ENCODE results near the gene TPRN. TPM values are rescaled to one million over a fixed set of nuclear protein-coding genes. Genes with fewer than 3 reads are reported as not detected.

TPRN gene, protein sequence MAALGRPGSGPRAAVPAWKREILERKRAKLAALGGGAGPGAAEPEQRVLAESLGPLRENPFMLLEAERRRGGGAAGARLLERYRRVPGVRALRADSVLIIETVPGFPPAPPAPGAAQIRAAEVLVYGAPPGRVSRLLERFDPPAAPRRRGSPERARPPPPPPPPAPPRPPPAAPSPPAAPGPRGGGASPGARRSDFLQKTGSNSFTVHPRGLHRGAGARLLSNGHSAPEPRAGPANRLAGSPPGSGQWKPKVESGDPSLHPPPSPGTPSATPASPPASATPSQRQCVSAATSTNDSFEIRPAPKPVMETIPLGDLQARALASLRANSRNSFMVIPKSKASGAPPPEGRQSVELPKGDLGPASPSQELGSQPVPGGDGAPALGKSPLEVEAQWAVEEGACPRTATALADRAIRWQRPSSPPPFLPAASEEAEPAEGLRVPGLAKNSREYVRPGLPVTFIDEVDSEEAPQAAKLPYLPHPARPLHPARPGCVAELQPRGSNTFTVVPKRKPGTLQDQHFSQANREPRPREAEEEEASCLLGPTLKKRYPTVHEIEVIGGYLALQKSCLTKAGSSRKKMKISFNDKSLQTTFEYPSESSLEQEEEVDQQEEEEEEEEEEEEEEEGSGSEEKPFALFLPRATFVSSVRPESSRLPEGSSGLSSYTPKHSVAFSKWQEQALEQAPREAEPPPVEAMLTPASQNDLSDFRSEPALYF
- total RNA-seq (2.7 TPM), polyA plus RNA-seq (6.2 TPM)
- long read RNA-seq, donor 1 = 0 reads
- long read RNA-seq, donor 2 = 0 reads
- long read RNA-seq, donor 3, partial matches to known transcripts = 0 of 2 reads
- long read RNA-seq, donor 3, other reads (novel, unspliced or antisense) = 0 of 2 reads
- long read RNA-seq, donor 4, partial matches to known transcripts = 0 of 2 reads
- long read RNA-seq, donor 4, other reads (novel, unspliced or antisense) = 0 of 2 reads
- long read RNA-seq, donor 5, partial matches to known transcripts = 0 of 5 reads
- long read RNA-seq, donor 5, other reads (novel, unspliced or antisense) = 0 of 5 reads
- long read RNA-seq, donor 6, partial matches to known transcripts = 0 of 4 reads
- long read RNA-seq, donor 6, other reads (novel, unspliced or antisense) = 0 of 4 reads
- long read RNA-seq, donor 7 = 0 reads
- long read RNA-seq, donor 8, partial matches to known transcripts = 0 of 1 reads
- long read RNA-seq, donor 8, other reads (novel, unspliced or antisense) = 0 of 1 reads
- long read RNA-seq, donor 9, partial matches to known transcripts = 0 of 2 reads
- long read RNA-seq, donor 9, other reads (novel, unspliced or antisense) = 0 of 2 reads
- long read RNA-seq, donor 10, partial matches to known transcripts = 0 of 2 reads
- long read RNA-seq, donor 10, other reads (novel, unspliced or antisense) = 0 of 2 reads

DNA sequence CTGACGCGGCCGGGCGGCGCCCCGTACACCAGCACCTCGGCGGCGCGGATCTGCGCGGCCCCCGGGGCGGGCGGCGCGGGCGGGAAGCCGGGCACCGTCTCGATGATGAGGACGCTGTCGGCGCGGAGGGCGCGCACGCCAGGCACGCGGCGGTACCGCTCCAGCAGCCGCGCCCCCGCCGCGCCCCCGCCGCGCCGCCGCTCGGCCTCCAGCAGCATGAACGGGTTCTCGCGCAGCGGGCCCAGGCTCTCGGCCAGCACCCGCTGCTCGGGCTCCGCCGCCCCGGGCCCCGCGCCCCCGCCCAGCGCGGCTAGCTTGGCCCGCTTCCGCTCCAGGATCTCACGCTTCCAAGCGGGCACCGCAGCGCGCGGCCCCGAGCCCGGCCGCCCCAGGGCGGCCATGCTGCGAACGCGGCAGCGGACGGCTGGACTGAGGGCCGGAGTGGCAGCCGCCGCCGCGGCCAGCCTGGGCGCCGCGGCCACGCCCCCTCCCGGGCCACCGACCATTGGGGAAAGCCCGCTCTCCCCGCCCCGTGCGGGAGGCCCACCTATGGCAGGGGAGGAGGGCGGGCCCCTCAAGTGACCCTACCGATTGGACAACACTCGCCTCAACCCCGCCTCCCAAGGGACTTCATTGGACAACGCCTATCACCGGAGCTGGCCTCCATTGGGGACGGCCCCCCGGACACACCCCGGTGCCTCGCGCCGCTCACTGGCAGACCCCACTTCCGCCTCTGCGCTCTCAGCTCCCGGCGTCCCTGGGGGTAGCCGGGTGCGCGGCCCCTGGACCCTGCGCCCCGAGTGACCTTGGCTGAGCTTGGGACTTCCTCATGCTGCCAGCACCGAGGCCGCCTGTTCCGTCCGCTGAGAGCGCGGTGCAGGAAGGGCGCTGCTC, at the start of gene TPRN:
TSS of gene TPRN (minus strand) at position 431 of the 894 bp plus-strand sequence. CDS start at position 401, 30 bp downstream.
- H3K9me3 ChIP-seq (ENCODE audit: control insufficient read depth in 2 of 2, insufficient read depth in 1 of 2, low read length in 1 of 2) = peaks cover 0 to 5% of the 10 kb centered on the region in 2 donors
- under 1% methylated on average over 118 of the region's 118 CpGs for WGBS
- H3K27ac ChIP-seq (ENCODE audit: low read depth in 1 of 2, low read length in 1 of 2) = peak within 1 kb of the TSS; percentile 45 to 72
- peaks cover 22 to 23% of the 10 kb centered on the region in 2 donors for H3K4me1 ChIP-seq (ENCODE audit: control insufficient read depth in 2 of 2, insufficient read depth in 2 of 2, low read length in 2 of 2)
- peaks cover 0 to 4% of the 10 kb centered on the region in 2 donors for H3K36me3 ChIP-seq (ENCODE audit: control insufficient read depth in 2 of 2, insufficient read depth in 2 of 2, low read length in 1 of 2)
- peak; percentile 90 to 99 (median 96) for DNase-seq (ENCODE audit: low read depth in 6 of 9, low spot score in 9 of 9)
- H3K27me3 ChIP-seq (ENCODE audit: control insufficient read depth in 2 of 2, insufficient read depth in 1 of 2, low read length in 1 of 2) = peaks cover 10 to 25% of the 10 kb centered on the region in 2 donors
- H3K4me3 ChIP-seq (ENCODE audit: low read length in 2 of 2) = peak within 1 kb of the TSS; percentile 75 to 85

DNA sequence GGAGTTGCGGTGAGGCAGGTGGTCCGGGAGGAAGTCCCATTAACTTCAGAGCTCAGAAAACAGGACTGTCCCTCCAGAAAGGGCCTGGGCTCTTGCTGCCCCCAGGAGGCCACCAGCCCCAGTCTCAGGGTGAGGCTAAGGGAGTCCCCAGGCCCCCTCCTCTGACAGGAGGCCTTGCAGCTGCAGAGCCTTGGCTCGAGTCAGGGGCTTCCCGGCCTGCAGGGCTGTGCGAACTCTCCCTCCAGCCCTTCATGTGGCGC, 47.3 kb upstream of the TPRN start:
- Histone ChIP-seq H3K9me3 (ENCODE audit: control insufficient read depth in 2 of 2, insufficient read depth in 1 of 2, low read length in 1 of 2) (no peaks in the 10 kb centered on the region), H3K4me1 (ENCODE audit: control insufficient read depth in 2 of 2, insufficient read depth in 2 of 2, low read length in 2 of 2) (peaks cover under 1 to 14% of the 10 kb centered on the region in 2 donors), H3K27ac (ENCODE audit: low read depth in 1 of 2, low read length in 1 of 2) (no peak overlapping the region), H3K27me3 (ENCODE audit: control insufficient read depth in 2 of 2, insufficient read depth in 1 of 2, low read length in 1 of 2) (peaks cover 0 to 15% of the 10 kb centered on the region in 2 donors), H3K36me3 (ENCODE audit: control insufficient read depth in 2 of 2, insufficient read depth in 2 of 2, low read length in 1 of 2) (peaks cover 6 to 9% of the 10 kb centered on the region in 2 donors), H3K4me3 (ENCODE audit: low read length in 2 of 2) (no peak overlapping the region)
- DNase-seq (ENCODE audit: low read depth in 6 of 9, low spot score in 9 of 9) = no peak
- 95% methylated on average over 6 of the region's 6 CpGs for WGBS

DNA sequence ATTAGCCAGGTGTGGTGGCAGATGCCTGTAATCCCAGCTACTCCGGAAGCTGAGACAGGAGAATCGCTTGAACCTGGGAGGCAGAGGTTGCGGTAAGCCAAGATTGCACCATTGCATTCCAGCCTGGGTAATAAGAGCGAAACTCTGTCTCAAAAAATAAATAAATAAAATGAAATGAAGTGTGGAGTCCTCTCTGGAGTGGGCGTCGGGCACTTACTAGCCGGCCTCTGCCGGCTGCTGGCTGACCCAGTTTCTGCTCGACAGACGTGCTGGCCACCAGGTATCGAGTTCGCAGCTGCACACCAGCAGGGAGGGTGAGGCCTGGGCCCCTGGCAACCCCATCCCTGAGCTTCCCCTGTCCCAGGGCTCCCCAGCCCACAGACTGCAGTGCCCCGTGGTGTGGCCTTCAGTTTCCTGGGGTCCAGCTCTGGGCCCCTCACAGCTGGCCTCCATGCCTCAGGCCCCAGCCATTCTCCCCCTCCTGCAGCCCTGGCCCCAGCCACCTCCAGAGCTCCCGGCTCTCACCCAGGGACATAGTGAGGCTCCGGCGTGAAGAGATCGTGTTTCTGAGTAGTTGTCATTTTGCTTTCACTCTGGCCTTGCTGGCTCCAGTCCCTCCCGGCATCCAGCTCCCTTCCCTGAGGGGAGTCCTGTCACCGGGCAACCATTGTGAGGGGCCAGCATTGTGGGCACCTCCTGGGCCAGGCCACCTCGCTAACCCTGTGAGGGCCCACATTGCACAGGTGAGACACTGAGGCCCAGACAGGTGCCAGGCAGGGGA, 46.8 kb upstream of the TPRN start:
- peaks cover 11 to 14% of the 10 kb centered on the region in 2 donors for H3K36me3 ChIP-seq (ENCODE audit: control insufficient read depth in 2 of 2, insufficient read depth in 2 of 2, low read length in 1 of 2)
- no peak overlapping the region for H3K4me3 ChIP-seq (ENCODE audit: low read length in 2 of 2)
- H3K27me3 ChIP-seq (ENCODE audit: control insufficient read depth in 2 of 2, insufficient read depth in 1 of 2, low read length in 1 of 2) = peaks cover 0 to 15% of the 10 kb centered on the region in 2 donors
- peak overlapping the region in 1 of 2 donors; percentile 36 for H3K27ac ChIP-seq (ENCODE audit: low read depth in 1 of 2, low read length in 1 of 2)
- no peak for DNase-seq (ENCODE audit: low read depth in 6 of 9, low spot score in 9 of 9)
- H3K9me3 ChIP-seq (ENCODE audit: control insufficient read depth in 2 of 2, insufficient read depth in 1 of 2, low read length in 1 of 2) = no peaks in the 10 kb centered on the region
- peaks cover 6 to 19% of the 10 kb centered on the region in 2 donors for H3K4me1 ChIP-seq (ENCODE audit: control insufficient read depth in 2 of 2, insufficient read depth in 2 of 2, low read length in 2 of 2)
- 88% methylated on average over 20 of the region's 20 CpGs for WGBS

DNA sequence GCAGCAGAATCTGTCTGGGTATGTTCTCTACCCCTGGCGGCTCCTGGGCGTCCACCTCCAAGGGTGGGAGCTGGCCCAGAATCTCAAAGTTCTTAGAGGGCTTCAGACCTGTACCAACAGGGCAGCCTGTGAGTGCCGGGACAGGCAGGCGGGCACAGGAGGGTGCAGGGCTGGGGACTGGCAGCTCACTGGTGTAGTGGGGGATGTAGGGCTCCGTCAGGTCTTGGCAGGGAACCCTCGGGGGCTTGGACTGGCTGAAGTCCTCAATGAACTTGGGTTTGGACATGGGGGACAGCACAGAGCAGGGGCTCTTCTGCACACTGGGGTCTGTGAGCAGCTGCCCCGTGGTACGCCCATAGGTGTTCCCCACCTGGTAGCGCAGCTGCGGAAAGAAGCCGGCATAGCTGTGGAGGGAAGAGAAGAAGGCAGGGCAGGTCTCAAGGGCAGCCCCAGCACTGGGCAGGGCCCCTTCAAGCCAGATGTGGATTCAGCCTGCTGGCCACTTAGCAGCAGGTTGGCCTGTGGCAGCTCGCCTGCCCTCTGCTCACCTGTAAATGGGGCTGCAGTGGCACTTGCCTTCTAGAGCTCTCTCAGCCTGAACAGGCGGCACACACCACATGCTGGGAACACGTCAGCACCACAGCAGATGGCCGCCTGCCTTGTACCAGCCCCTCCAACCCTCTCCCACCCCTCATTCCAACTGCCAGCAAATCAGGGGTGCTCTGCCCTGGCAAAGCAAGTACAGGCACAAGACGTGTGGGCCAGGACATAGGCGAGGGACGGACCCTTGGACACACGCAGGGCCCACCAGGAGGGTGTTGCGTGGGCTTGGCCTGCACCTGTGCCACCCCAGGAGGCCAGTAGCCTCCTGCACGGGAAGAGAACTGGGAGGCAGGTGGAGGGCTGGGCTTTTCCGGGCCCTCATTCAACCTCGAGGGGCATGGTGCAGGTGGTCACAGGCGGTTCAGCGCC, 45.2 kb upstream of the TPRN start:
- Histone ChIP-seq H3K27me3 (ENCODE audit: control insufficient read depth in 2 of 2, insufficient read depth in 1 of 2, low read length in 1 of 2) (peaks cover 0 to 11% of the 10 kb centered on the region in 2 donors), H3K4me1 (ENCODE audit: control insufficient read depth in 2 of 2, insufficient read depth in 2 of 2, low read length in 2 of 2) (peaks cover 12 to 26% of the 10 kb centered on the region in 2 donors), H3K4me3 (ENCODE audit: low read length in 2 of 2) (no peak overlapping the region), H3K27ac (ENCODE audit: low read depth in 1 of 2, low read length in 1 of 2) (no peak overlapping the region), H3K36me3 (ENCODE audit: control insufficient read depth in 2 of 2, insufficient read depth in 2 of 2, low read length in 1 of 2) (peaks cover 11 to 19% of the 10 kb centered on the region in 2 donors), H3K9me3 (ENCODE audit: control insufficient read depth in 2 of 2, insufficient read depth in 1 of 2, low read length in 1 of 2) (no peaks in the 10 kb centered on the region)
- DNase-seq (ENCODE audit: low read depth in 6 of 9, low spot score in 9 of 9) = no peak
- WGBS = 96% methylated on average over 25 of the region's 25 CpGs

DNA sequence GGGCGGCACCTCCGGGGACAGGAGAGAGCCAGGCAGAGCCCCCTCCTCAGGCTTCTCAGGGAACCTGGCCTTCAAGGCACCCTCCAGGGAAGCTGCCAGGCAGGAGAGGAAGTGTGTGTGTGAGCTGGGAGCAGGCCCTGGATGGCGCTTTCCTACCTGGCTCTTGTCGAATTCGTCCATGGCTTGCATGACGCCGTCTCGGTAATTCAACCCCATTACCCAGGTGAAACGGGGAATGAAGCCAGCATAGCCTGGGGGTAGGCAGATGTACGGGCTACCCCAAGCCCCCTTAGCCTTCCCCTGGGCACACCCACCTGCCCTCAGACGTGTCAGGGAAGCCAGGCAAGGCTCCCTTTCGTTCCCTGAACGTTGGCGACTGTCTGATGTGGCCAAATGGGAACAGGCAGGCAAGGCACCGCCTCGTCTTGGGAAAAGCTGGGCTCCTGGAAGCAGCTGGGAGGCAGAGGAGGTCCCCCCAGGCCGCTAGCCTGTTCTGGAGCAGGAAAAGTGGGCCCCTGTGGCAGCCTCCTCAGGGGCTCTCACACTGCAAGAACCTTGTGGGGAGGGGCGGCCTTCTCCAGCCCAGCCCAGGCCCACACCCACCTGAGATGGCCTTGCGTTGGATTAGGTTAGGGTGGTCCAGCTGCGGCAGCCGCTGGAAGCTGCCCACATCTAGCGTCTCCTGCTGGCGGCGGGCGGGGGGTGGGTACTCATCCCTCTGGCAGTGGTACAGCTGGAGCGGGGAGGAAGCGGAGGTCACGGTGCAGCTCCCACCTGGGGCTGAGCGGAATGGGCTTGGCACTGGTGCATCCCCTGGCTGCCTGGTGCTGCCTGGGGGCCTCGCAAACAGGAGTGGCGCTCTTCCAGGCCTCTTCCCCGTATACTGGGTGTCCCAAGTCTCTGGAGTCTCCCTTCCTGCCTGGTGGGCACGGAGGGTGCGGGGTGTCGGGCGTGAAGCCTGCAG, 44.2 kb upstream of the TPRN start:
- Histone ChIP-seq H3K9me3 (ENCODE audit: control insufficient read depth in 2 of 2, insufficient read depth in 1 of 2, low read length in 1 of 2) (no peaks in the 10 kb centered on the region), H3K4me3 (ENCODE audit: low read length in 2 of 2) (no peak overlapping the region), H3K27me3 (ENCODE audit: control insufficient read depth in 2 of 2, insufficient read depth in 1 of 2, low read length in 1 of 2) (peaks cover 0 to 4% of the 10 kb centered on the region in 2 donors), H3K27ac (ENCODE audit: low read depth in 1 of 2, low read length in 1 of 2) (no peak overlapping the region), H3K36me3 (ENCODE audit: control insufficient read depth in 2 of 2, insufficient read depth in 2 of 2, low read length in 1 of 2) (peaks cover 11 to 19% of the 10 kb centered on the region in 2 donors), H3K4me1 (ENCODE audit: control insufficient read depth in 2 of 2, insufficient read depth in 2 of 2, low read length in 2 of 2) (peaks cover 13 to 30% of the 10 kb centered on the region in 2 donors)
- no peak for DNase-seq (ENCODE audit: low read depth in 6 of 9, low spot score in 9 of 9)
- WGBS = 93% methylated on average over 36 of the region's 36 CpGs

DNA sequence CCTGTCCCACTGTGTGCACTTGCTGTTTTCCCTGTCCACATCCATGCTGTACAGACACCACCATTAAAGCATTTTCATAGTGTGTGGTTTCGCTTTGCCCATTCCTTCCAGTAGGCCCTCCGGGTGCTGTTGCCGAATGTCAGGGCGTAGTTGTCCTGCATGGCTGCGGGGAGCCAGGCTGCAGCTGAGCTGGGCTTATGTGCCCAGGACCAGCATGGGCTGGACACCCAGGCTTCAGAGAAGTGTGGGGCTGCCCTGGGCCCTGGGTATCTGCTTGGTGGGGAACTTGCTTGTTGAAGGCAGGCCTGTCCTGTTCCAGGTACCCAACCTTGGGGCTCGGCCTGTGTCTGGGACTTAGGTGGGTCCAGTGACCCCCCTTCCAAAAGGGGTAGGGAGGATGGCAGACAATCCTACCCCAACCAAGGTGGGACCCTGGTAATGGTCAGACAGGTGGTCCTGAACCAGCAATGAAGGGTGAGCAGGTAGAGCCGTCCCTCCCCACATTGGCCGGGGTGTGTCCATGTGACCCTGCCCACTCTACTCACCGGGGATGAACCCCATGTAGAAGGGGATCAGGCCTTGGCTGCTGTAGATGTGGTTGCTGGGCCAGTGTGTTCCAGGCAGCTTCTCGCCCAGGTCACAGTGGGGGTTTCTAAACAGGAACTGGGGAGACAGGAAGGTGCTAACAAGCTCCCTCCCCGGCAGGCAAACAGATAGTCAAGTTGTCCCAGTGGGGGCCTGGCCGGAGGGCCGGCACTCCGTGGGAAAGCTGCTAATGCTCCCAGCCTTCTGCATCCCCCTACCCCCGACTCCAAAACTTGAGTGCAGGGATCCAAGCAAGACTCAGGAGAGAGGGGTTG, 43.3 kb upstream of the TPRN start:
- Histone ChIP-seq H3K4me3 (ENCODE audit: low read length in 2 of 2) (peak overlapping the region in 1 of 2 donors; percentile 1), H3K27ac (ENCODE audit: low read depth in 1 of 2, low read length in 1 of 2) (no peak overlapping the region), H3K4me1 (ENCODE audit: control insufficient read depth in 2 of 2, insufficient read depth in 2 of 2, low read length in 2 of 2) (peaks cover 17 to 37% of the 10 kb centered on the region in 2 donors), H3K9me3 (ENCODE audit: control insufficient read depth in 2 of 2, insufficient read depth in 1 of 2, low read length in 1 of 2) (no peaks in the 10 kb centered on the region), H3K27me3 (ENCODE audit: control insufficient read depth in 2 of 2, insufficient read depth in 1 of 2, low read length in 1 of 2) (no peaks in the 10 kb centered on the region), H3K36me3 (ENCODE audit: control insufficient read depth in 2 of 2, insufficient read depth in 2 of 2, low read length in 1 of 2) (peaks cover 11 to 19% of the 10 kb centered on the region in 2 donors)
- no peak for DNase-seq (ENCODE audit: low read depth in 6 of 9, low spot score in 9 of 9)
- WGBS = 92% methylated on average over 15 of the region's 15 CpGs

All from thymus (tissue), 14 donors.